HepG2 (cell line): ENCODE data around the gene ABCC10. TPM values are rescaled to one million over a fixed set of nuclear protein-coding genes. Genes with fewer than 3 reads are reported as not detected.
A peak's percentile ranks its signal among the peaks of the same experiment; 100 is the strongest.

Experiments used
- ATAC-seq: fragments of 200-7000 bp; cut with Tn5 transposase; 3 replicates; pipeline ENCODE4 v1.9.1; 2020; ENCODE audit warnings: mild to moderate bottlenecking, moderate library complexity
- BruUV-seq: library from RNA; stranded (reverse); fragments of 400-500 nt; replicated peaks from 2 replicates; lab custom pipeline; 2021; lab: Mats Ljungman, UMichigan
- CTCF ChIA-PET: fragments of 300-600 bp; formaldehyde crosslinking; extraction: SDS; loops from one replicate; lab custom pipeline; 2021; ENCODE audit warnings: low total read pairs, inconsistent platforms, low intra/inter-chr PET ratio; lab: Yijun Ruan, JAX
- POLR2A ChIA-PET: fragments of 350-600 bp; sonication (Branson Sonifier 250); formaldehyde crosslinking; loops from one replicate; lab custom pipeline; 2020; ENCODE audit warnings: antibody characterized with exemption, inconsistent platforms; lab: Yijun Ruan, JAX
- DNase-seq: peaks from one replicate; pipeline ENCODE4 v3.0.0-alpha.2; 2015; ENCODE audit warnings: low spot score
- FAIRE-seq: peaks from 3 replicates; lab custom pipeline; 2011; peaks lifted over from hg19 to GRCh38; lab: Jason Lieb, UNC
- H2AFZ ChIP-seq: one replicate; pipeline ENCODE4 v1.6.1; 2011; ENCODE audit warnings: low read length, inconsistent platforms
- H3K27ac ChIP-seq: fragments of 300-600 bp; 3 replicates; pipeline ENCODE4 v1.8.0; 2011; ENCODE audit warnings: mixed run types, mild to moderate bottlenecking, mixed read lengths, low read length, inconsistent platforms; ENCODE audit not compliant: insufficient read depth; ENCODE audit errors: extremely low read length
- H3K27me3 ChIP-seq, 2 experiments: fragments of 200-600 bp in 1 of 2; 2 replicates in 1 of 2; 3 replicates in 1 of 2; pipeline versions ENCODE4 v1.6.0 to v1.8.0; 2011; ENCODE audit warnings: low read length in 2 of 2, mild to moderate bottlenecking in 2 of 2, moderate library complexity in 2 of 2, inconsistent platforms in 1 of 2; ENCODE audit not compliant: insufficient read depth in 2 of 2, control insufficient read depth in 1 of 2
- H3K36me3 ChIP-seq, 2 experiments: fragments of 200-600 bp in 1 of 2; replicated peaks in 1 of 2; 2 replicates in 1 of 2; 3 replicates in 1 of 2; pipeline versions ENCODE4 v1.5.1 to v1.8.0; 2011; ENCODE audit warnings: low read length in 2 of 2, inconsistent platforms in 1 of 2; ENCODE audit not compliant: insufficient read depth in 2 of 2, control insufficient read depth in 1 of 2
- H3K4me1 ChIP-seq: 2 replicates; pipeline ENCODE4 v1.5.1; 2012; ENCODE audit warnings: low read length, inconsistent platforms; ENCODE audit not compliant: insufficient read depth
- H3K4me2 ChIP-seq: 2 replicates; pipeline ENCODE4 v1.6.0; 2011; ENCODE audit warnings: low read depth, low read length, inconsistent platforms
- H3K4me3 ChIP-seq, 3 experiments: fragments of 200-600 bp in 1 of 3; sonication (generic), shearing (Covaris generic) in 1 of 3; replicated peaks in 1 of 3; 2 replicates each; pipeline ENCODE4 v1.5.1; 2011 to 2016; ENCODE audit warnings: low read length in 3 of 3, inconsistent platforms in 2 of 3, low read depth in 2 of 3, mild to moderate bottlenecking in 2 of 3, control low read depth in 1 of 3, mixed read lengths in 1 of 3; ENCODE audit not compliant: insufficient read depth in 1 of 3
- H3K79me2 ChIP-seq: one replicate; pipeline ENCODE4 v1.6.1; 2011; ENCODE audit warnings: low read length, inconsistent platforms; ENCODE audit not compliant: insufficient read depth
- H3K9ac ChIP-seq: 2 replicates; pipeline ENCODE4 v1.6.0; 2011; ENCODE audit warnings: mild to moderate bottlenecking, low read depth, low read length, inconsistent platforms; ENCODE audit not compliant: insufficient read depth
- H3K9me3 ChIP-seq: 2 replicates; pipeline ENCODE4 v1.5.1; 2012; ENCODE audit warnings: mild to moderate bottlenecking, low read length
- H4K20me1 ChIP-seq: 2 replicates; pipeline ENCODE4 v1.6.0; 2011; ENCODE audit warnings: inconsistent platforms, mild to moderate bottlenecking, low read length, moderate library complexity; ENCODE audit not compliant: insufficient read depth
- KLF16 ChIP-seq, 2 experiments: sonication (generic) in 1 of 2; formaldehyde crosslinking in 1 of 2; IDR thresholded peaks; 2 replicates each; pipeline versions ENCODE4 v1.6.1 to v1.8.0; 2016 to 2023; ENCODE audit warnings: missing genetic modification reagents in 2 of 2, missing compliant biosample characterization in 1 of 2
- PRMT3 ChIP-seq: sonication (generic); formaldehyde crosslinking; IDR thresholded peaks from 2 replicates; pipeline ENCODE4 v1.8.1; 2022; ENCODE audit warnings: low read depth, mild to moderate bottlenecking, moderate library complexity, missing genetic modification reagents, borderline replicate concordance
- SIX1 ChIP-seq: sonication (generic); formaldehyde crosslinking; IDR thresholded peaks from 2 replicates; pipeline ENCODE4 v1.4.0; 2020; ENCODE audit warnings: missing genetic modification reagents, borderline replicate concordance
- TBP ChIP-seq: sonication (generic); formaldehyde crosslinking; IDR thresholded peaks from 2 replicates; pipeline ENCODE4 v1.5.0; 2020; ENCODE audit warnings: missing genetic modification reagents
- ZNF263 ChIP-seq: sonication (generic); formaldehyde crosslinking; IDR thresholded peaks from 2 replicates; pipeline ENCODE4 v1.4.0; 2020; ENCODE audit warnings: missing genetic modification reagents
- ZSCAN9 ChIP-seq: IDR thresholded peaks from 2 replicates; pipeline ENCODE4 v1.6.1; 2016; ENCODE audit warnings: borderline replicate concordance
- WGBS: methylation state at CpG from one replicate; pipeline ENCODE4 v1.1.6; 2017; ENCODE audit warnings: low lambda C conversion rate; 5-methylcytosine and 5-hydroxymethylcytosine counted together
- in situ Hi-C: cut with HindIII; loops from 2 replicates; pipeline ENCODE4 v1.10.0; 2017; ENCODE audit warnings: low pct_unique_long_range_greater_than_20kb; ENCODE audit not compliant: extremely low pct_ligation_motif_present
- intact Hi-C: fragments of 100-400 bp; cut with micrococcal nuclease; formaldehyde crosslinking; loops from one replicate; pipeline ENCODE4 v1.10.0; 2022; ENCODE audit not compliant: unreplicated experiment
- polyA plus RNA-seq, 8 experiments: library from polyadenylated mRNA; depleted of rRNA in 3 of 8; stranded (reverse) in 7 of 8; unstranded in 1 of 8; fragments of >200 nt; fragmentation: Illumina TruSeq in 4 of 8; extraction: Trizol in 4 of 8; gene quantifications; 2 replicates each; pipeline versions ENCODE4 v1.2.1 to v1.2.3, GENCODE V29; 2011 to 2016; ENCODE audit warnings: low read depth in 4 of 8, missing spikeins in 1 of 8, mixed read lengths in 1 of 8; ENCODE audit not compliant: insufficient read depth in 1 of 8
- total RNA-seq, 5 experiments: library from RNA; depleted of rRNA; stranded (reverse); fragments of >200 nt; fragmentation: Illumina TruSeq; extraction: Trizol; gene quantifications; 2 replicates each; pipeline ENCODE4 v1.2.3, GENCODE V29; 2016; ENCODE audit warnings: low read depth in 1 of 5
- TF ChIP-seq, protein P1 (sequence below): sonication (generic); formaldehyde crosslinking; IDR thresholded peaks from 2 replicates; pipeline ENCODE4 v1.4.0; 2020; ENCODE audit warnings: missing genetic modification reagents, mild to moderate bottlenecking, borderline replicate concordance

The ABCC10 gene
- total and polyA plus RNA-seq, 2 of the 13 experiments (the other 11 are each of a cell fraction or from before 2014, with no cell fraction given) = 16.0 to 24.3 TPM

DNA sequence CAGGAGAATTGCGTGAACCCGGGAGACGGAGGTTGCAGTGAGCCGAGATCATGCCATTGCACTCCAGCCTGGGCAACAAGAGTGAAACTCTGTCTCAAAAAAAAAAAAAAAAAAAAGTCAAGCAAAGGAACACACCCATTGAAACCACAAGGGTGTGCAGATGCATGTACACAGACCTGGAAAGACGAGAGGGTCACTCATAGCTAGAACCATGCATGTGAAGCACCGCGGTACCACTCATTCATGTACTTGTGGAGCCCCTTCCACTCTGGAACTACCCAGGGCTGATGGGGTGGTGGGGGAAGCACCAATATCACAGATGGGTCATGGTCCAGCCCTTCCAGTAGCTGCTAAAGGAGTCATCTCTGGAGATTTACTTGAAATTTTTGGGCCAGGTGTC, 42.6 kb downstream of the ABCC10 start:
- CTCF ChIA-PET = interaction anchor here (1.1 kb wide), 1 partner anchor 26 kb away, joined by 3 read pairs; no protein-coding TSS in a partner anchor
- Histone ChIP-seq H4K20me1 (no peaks in the 10 kb centered on the region), H3K4me1 (no peaks in the 10 kb centered on the region; the same call in 1 of the 2 replicates), H3K27me3 (peaks cover 0 to 17% of the 10 kb centered on the region in 2 experiments; a peak in 2 of 5 replicates), H3K4me3 (no peak overlapping the region), H2AFZ (no peak overlapping the region), H3K27ac (no peak overlapping the region), H3K4me2 (no peak overlapping the region), H3K36me3 (no peaks in the 10 kb centered on the region), H3K9me3 (no peaks in the 10 kb centered on the region), H3K9ac (no peak overlapping the region), H3K79me2 (no peaks in the 10 kb centered on the region)
- 41% methylated on average over 7 of the region's 7 CpGs for WGBS
- POLR2A ChIA-PET = no interaction called here
- FAIRE-seq (no peak), ATAC-seq (peak; percentile 26; the same call in 1 of the 3 replicates), DNase-seq (no peak)
- in situ Hi-C loops (no loop called here), intact Hi-C loops (no loop called here)
- no TSS peak for BruUV-seq
- TF ChIP-seq KLF16 (CRISPR knock-in tag; IDR thresholded peaks at IDR 0.05) (no peak), ZSCAN9 (CRISPR knock-in tag) (no peak), TBP (CRISPR knock-in tag) (no peak)
- TF ChIP-seq, protein P1, sequence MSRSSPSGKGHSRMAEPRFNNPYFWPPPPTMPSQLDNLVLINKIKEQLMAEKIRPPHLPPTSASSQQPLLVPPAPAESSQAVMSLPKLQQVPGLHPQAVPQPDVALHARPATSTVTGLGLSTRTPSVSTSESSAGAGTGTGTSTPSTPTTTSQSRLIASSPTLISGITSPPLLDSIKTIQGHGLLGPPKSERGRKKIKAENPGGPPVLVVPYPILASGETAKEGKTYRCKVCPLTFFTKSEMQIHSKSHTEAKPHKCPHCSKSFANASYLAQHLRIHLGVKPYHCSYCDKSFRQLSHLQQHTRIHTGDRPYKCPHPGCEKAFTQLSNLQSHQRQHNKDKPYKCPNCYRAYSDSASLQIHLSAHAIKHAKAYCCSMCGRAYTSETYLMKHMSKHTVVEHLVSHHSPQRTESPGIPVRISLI = peak; percentile 36; the same call in 1 of the 2 replicates

DNA sequence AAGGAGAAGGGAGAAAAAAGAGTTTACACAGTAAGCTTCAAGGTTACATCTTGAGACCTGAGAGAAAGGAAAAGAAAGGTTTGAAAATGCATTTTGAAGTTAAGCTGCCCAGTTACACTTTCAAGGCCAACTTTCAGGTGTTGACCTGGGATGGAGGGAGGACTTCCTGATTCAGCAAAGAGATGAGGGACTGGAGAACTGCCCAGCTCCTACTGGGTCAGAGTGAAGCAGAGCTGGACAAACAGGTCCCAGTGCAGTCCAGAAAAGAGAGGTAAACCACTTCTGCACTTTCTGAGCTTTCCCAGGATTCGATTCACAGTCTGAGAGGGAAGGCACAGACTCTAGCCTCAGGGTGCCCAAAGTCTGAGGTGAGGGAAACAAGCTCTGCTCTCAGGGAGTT, 44.1 kb downstream of the ABCC10 start:
- 0 out of 3 replicates have a peak, but pooled peaks have one; percentile 16 for ATAC-seq
- ChIA-PET POLR2A (interaction anchor here (1.3 kb wide), 1 partner anchor 34 kb away, joined by 4 read pairs; no protein-coding TSS in a partner anchor), CTCF (no interaction called here)
- Histone ChIP-seq H3K27ac (no peak overlapping the region), H3K27me3 (peaks cover 0 to 17% of the 10 kb centered on the region in 2 experiments; a peak in 2 of 5 replicates), H4K20me1 (no peaks in the 10 kb centered on the region), H3K79me2 (no peaks in the 10 kb centered on the region), H2AFZ (no peak overlapping the region), H3K4me3 (no peak overlapping the region), H3K4me1 (no peaks in the 10 kb centered on the region; the same call in 1 of the 2 replicates), H3K9ac (no peak overlapping the region), H3K4me2 (no peak overlapping the region), H3K36me3 (no peaks in the 10 kb centered on the region), H3K9me3 (no peaks in the 10 kb centered on the region)
- no peak for FAIRE-seq
- no peak for DNase-seq
- intact Hi-C loops = no loop called here
- 0% methylated on average over 1 of the region's 1 CpG for WGBS
- BruUV-seq = no TSS peak
- in situ Hi-C loops = no loop called here
- TF ChIP-seq PRMT3 (CRISPR knock-in tag) (no peak), SIX1 (no peak), ZNF263 (CRISPR knock-in tag) (peak; percentile 87)
